Peyer's patch (tissue), 4 donors: Measurements from ENCODE around the gene EPS8L2. TPM values are rescaled to one million over a fixed set of nuclear protein-coding genes. Genes with fewer than 3 reads are reported as not detected.

ENCODE experiments used
- DNase-seq, 3 donors: peaks; one replicate each; pipeline ENCODE4 v3.0.0-alpha.2; 2017 to 2019
- H3K27ac ChIP-seq, 4 donors: fragments of 200-600 bp; sonication (generic); one replicate each; pipeline ENCODE4 v1.5.1; 2016 to 2019
- H3K27me3 ChIP-seq, 2 donors: fragments of 200-600 bp; sonication (generic); one replicate each; pipeline ENCODE4 v1.5.1; 2019
- H3K36me3 ChIP-seq, 3 donors: fragments of 200-600 bp; sonication (generic); one replicate each; pipeline ENCODE4 v1.5.1; 2016 to 2019
- H3K4me1 ChIP-seq, 4 donors: fragments of 200-600 bp; sonication (generic); one replicate each; pipeline ENCODE4 v1.5.1; 2016 to 2019
- H3K4me3 ChIP-seq, 4 donors: fragments of 200-600 bp; sonication (generic); 1 replicate in 3 of 4; 2 replicates in 1 of 4; pipeline ENCODE4 v1.5.1; 2016 to 2019; ENCODE audit warnings: mild to moderate bottlenecking in 1 of 4
- H3K9me3 ChIP-seq, 4 donors: fragments of 200-600 bp; sonication (generic); one replicate each; pipeline ENCODE4 v1.5.1; 2016 to 2019; ENCODE audit warnings: mild to moderate bottlenecking in 1 of 4
- POLR2A ChIP-seq, 2 donors: fragments of 450-650 bp; IDR thresholded peaks; one replicate each; pipeline ENCODE4 v1.5.1; 2017; ENCODE audit warnings: antibody characterized with exemption in 2 of 2, mild to moderate bottlenecking in 2 of 2, moderate library complexity in 2 of 2
- total RNA-seq, 4 donors: library from RNA; depleted of rRNA; stranded (reverse); fragments of >200 nt; gene quantifications; one replicate each; pipeline ENCODE4 v1.1.0, GENCODE V29; 2016
- TF ChIP-seq, protein P1 (sequence below), 6 experiments: fragments of 450-650 bp in 4 of 6; fragments of 200-600 bp in 2 of 6; sonication (generic) in 1 of 6; IDR thresholded peaks; one replicate each; pipeline ENCODE4 v1.5.1; 2017 to 2019; ENCODE audit warnings: antibody characterized with exemption in 6 of 6, mild to moderate bottlenecking in 3 of 6, moderate library complexity in 1 of 6

Gene EPS8L2
- total RNA-seq, 4 donors from 2014 or later = 258 to 710 (median 672) TPM

DNA sequence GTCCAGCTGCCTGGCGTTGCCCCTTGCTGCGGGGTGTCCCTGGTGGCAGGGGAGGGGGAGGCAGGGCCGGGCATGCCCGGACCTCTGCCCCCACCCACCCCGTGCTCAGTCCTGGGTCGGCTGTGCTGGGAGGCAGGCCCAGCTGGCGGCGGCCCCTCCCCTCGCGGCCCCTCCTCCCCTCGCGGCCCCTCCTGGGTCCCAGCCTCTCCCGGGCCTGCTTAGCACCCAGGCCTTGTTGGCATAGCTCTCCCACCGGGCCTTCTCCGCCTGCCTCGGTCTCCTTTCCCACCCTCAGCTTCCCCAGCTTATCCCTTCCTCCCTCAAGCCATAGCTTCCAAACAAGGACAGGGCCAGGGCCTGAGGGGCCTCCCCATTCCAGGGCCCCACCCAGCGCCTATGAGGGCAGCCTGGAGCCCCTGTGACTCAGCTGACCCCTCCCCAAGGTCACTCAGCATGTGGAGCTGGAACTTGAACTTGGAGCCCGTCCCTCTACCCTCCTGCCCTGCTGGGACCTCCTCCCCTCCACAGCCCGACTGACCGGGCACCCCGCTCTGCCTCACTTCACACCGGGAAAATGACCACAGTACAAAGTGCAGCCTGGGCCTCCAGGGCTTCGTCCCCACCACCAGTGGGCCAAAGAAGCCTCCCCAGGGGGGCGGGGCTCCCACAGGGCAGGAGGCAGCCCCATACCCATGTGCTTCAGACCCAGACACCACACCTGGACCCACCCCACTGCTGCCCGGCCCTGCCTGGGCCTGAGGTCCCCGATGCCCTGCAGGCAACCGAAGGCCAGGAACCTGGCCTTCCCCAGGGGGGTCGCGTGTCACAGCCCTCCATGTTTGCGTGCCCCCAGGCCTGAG, 1.2 kb downstream of the EPS8L2 start:
- Histone ChIP-seq H3K4me3 (peak overlapping the region; percentile 44 to 81 (median 63)), H3K9me3 (no peaks in the 10 kb centered on the region), H3K27ac (peak overlapping the region; percentile 33 to 98 (median 94)), H3K36me3 (peaks cover 0 to 10% (median 0%) of the 10 kb centered on the region in 3 donors), H3K4me1 (peaks cover 0 to 83% (median 21%) of the 10 kb centered on the region in 4 donors), H3K27me3 (no peaks in the 10 kb centered on the region)
- DNase-seq = peak in 2 of 3 donors; percentile 83 to 87
- TF ChIP-seq POLR2A (IDR thresholded peaks at IDR 0.05) = peak; percentile 33 to 44
- TF ChIP-seq, protein P1, sequence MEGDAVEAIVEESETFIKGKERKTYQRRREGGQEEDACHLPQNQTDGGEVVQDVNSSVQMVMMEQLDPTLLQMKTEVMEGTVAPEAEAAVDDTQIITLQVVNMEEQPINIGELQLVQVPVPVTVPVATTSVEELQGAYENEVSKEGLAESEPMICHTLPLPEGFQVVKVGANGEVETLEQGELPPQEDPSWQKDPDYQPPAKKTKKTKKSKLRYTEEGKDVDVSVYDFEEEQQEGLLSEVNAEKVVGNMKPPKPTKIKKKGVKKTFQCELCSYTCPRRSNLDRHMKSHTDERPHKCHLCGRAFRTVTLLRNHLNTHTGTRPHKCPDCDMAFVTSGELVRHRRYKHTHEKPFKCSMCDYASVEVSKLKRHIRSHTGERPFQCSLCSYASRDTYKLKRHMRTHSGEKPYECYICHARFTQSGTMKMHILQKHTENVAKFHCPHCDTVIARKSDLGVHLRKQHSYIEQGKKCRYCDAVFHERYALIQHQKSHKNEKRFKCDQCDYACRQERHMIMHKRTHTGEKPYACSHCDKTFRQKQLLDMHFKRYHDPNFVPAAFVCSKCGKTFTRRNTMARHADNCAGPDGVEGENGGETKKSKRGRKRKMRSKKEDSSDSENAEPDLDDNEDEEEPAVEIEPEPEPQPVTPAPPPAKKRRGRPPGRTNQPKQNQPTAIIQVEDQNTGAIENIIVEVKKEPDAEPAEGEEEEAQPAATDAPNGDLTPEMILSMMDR (IDR thresholded peaks at IDR 0.05) = peak in 2 of 6 experiments; percentile 36 to 40

DNA sequence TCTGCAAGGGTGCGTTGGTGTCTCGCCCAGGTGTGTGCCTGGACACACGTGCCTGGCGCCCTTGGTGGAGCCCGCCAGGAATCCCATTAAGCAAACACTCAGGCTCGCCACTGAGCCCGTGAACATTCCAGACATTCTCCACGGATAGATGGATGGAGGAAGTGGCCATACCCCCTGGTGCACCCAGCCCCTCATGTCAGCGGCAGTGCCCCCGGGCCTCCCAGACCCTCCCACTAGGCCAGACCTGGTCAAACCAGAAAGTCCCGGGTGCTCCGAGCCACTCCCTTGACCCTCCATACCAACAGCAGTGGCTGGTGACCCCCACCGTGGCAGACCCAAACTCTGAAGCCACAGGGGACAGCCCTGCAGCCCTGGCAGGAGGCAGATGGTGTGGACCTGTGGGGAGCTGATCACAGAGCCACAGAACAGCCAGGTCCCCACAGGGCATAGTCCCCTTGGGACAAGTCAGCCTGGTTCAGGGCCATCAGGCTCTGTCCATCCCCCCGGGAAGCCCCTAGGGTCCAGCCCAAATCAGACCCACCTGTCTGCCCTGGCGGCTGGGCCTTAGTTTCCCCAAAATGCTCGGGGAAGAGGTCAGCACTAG, 1.9 kb downstream of the EPS8L2 start:
- H3K4me1 ChIP-seq = peaks cover 0 to 80% (median 16%) of the 10 kb centered on the region in 4 donors
- H3K4me3 ChIP-seq = peak overlapping the region in 2 of 4 donors; percentile 77 to 81

DNA sequence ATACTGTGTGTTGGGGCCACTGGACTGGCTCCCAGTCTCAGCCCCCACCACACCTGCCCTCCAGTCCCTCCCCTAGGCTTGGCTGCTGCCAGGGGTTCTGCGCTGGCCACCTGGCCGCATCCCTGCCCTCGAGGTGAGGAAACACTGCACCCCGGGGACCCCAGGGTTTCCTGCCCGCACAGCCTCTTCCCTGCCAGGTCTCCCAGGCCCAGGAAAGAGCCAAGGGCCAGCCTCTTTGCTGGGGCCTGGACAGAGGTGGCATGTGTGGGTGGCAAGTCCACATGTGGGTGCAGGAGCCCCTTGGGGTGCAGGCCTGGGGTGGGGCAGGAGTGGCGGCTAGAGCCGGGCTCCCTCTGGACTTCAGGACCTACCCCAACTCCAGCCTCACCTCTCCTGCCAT, 2.5 kb downstream of the EPS8L2 start:
- DNase-seq = no peak
- H3K4me3 ChIP-seq = peak overlapping the region in 2 of 4 donors; percentile 77 to 81
- no peaks in the 10 kb centered on the region for H3K36me3 ChIP-seq
- H3K27ac ChIP-seq = peak overlapping the region in 3 of 4 donors; percentile 90 to 98 (median 98)
- H3K4me1 ChIP-seq = peaks cover 0 to 80% (median 15%) of the 10 kb centered on the region in 4 donors
- TF ChIP-seq, protein P1 (IDR thresholded peaks at IDR 0.05) = no peak
- TF ChIP-seq POLR2A (IDR thresholded peaks at IDR 0.05) = no peak
- H3K27me3 ChIP-seq = no peaks in the 10 kb centered on the region
- no peaks in the 10 kb centered on the region for H3K9me3 ChIP-seq

More for the DNA sequence above, 1.9 kb downstream of the EPS8L2 start:
- Histone ChIP-seq H3K36me3 (peaks cover 0 to 2% (median 0%) of the 10 kb centered on the region in 3 donors), H3K27me3 (no peaks in the 10 kb centered on the region), H3K27ac (peak overlapping the region in 3 of 4 donors; percentile 90 to 98 (median 98)), H3K9me3 (no peaks in the 10 kb centered on the region)
- TF ChIP-seq POLR2A (IDR thresholded peaks at IDR 0.05) = no peak
- TF ChIP-seq, protein P1 (IDR thresholded peaks at IDR 0.05) = no peak
- DNase-seq = no peak

DNA sequence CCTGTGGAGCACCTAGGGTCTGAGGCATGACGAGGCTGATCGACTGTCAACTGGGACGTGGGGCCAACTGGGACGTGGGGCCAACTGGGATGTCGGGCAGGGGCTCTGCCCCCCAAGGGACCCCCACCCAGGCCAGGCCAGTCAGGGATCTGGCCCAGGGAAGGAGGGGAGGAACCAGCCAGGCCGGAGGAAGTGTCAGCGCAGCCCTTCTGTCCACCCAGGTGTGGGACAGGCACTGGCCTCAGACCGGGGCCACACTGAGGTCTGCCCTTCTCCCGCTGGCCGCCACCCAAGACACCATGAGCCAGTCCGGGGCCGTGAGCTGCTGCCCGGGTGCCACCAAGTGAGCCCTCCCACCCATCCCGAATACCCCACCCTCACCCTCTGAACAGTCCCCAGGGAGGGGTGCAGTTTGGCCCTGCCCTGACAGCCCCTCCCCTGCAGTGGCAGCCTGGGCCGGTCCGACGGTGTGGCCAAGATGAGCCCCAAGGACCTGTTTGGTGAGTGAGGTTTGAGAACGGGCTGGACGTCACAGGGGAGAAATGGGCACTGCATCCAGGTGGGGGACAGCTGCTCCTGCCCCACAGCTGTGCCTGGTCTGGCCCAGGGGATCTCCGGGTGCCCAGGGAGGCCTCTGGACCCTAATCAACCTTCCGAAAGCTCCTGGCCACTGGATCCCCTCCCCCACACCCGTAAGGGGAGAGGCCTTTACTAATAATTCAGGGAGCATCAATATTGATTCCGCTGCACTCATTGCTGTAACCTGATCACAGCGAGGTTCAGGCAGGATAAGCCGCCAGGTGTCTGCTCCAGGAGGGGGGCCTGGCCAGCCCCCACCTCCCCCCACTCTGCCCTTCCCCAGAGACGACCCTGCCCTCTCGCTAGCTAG, 3.3 kb downstream of the EPS8L2 start:
- H3K27ac ChIP-seq = peak overlapping the region in 3 of 4 donors; percentile 60 to 98 (median 98)
- H3K36me3 ChIP-seq = no peaks in the 10 kb centered on the region
- H3K4me3 ChIP-seq = peak overlapping the region in 2 of 4 donors; percentile 77 to 81
- no peaks in the 10 kb centered on the region for H3K9me3 ChIP-seq
- H3K27me3 ChIP-seq = no peaks in the 10 kb centered on the region
- peaks cover 0 to 76% (median 15%) of the 10 kb centered on the region in 4 donors for H3K4me1 ChIP-seq
- no peak for TF ChIP-seq POLR2A (IDR thresholded peaks at IDR 0.05)
- TF ChIP-seq, protein P1 (IDR thresholded peaks at IDR 0.05) = no peak
- DNase-seq = peak in 1 of 3 donors; percentile 44

DNA sequence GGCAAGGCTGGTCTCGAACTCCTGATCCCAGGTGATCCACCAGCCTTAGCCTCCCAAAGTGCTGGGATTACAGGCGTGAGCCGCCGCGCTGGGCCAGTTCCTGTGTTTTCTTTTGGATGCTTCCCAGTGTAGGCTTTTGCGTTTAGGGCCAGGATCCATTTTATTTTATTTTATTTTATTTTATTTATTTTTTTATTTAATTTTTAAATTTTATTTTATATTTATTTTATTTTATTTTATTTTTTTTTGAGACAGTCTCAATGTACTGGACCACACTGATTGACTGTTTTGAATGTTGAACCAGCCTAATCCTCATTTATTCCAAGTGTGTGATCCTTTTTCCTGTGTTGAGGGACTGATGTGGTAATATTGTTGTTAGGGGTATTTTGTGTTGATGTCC, 8.4 kb downstream of the EPS8L2 start:
- no peaks in the 10 kb centered on the region for H3K9me3 ChIP-seq
- H3K36me3 ChIP-seq = no peaks in the 10 kb centered on the region
- H3K4me3 ChIP-seq = no peak overlapping the region
- no peaks in the 10 kb centered on the region for H3K27me3 ChIP-seq
- H3K27ac ChIP-seq = no peak overlapping the region
- peaks cover 0 to 30% (median 4%) of the 10 kb centered on the region in 4 donors for H3K4me1 ChIP-seq
- no peak for DNase-seq
- TF ChIP-seq, protein P1 (IDR thresholded peaks at IDR 0.05) = no peak
- TF ChIP-seq POLR2A (IDR thresholded peaks at IDR 0.05) = no peak
